ENCODE data around the gene GUCA1C. TPM values are rescaled to one million over a fixed set of nuclear protein-coding genes. Genes with fewer than 3 reads are reported as not detected.

Gene GUCA1C
- total RNA-seq = not detected in 2 replicates

GRCh38 chr3:108953700-108954099, at the start of gene GUCA1C:
GUCA1C (minus strand) TSS chr3:108953879; CDS start chr3:108953762, 117 bp downstream.

Other genes with a start within 250 kb of the GUCA1C start
- gene RETNLB, start 196.5 kb downstream of the GUCA1C start, total RNA-seq = not detected in 2 replicates
- not detected in 2 replicates for gene TRAT1, start 131.1 kb downstream of the GUCA1C start, total RNA-seq
- not detected in 2 replicates for gene MORC1, start 164.3 kb upstream of the GUCA1C start, total RNA-seq
- gene C3orf85, start 182.8 kb upstream of the GUCA1C start, total RNA-seq = not detected in 2 replicates